H1 (cell line): Measurements from ENCODE around the gene SPTLC3. TPM values are rescaled to one million over a fixed set of nuclear protein-coding genes. Genes with fewer than 3 reads are reported as not detected.

ENCODE experiments used
- SP1 ChIP-seq: IDR thresholded peaks from 2 replicates; pipeline ENCODE4 v1.6.1; 2011; ENCODE audit warnings: low read depth, low read length
- TCF12 ChIP-seq: IDR thresholded peaks from 2 replicates; pipeline ENCODE4 v1.6.1; 2011; ENCODE audit warnings: low read depth, mild to moderate bottlenecking, low read length
- polyA plus RNA-seq, 7 experiments: library from polyadenylated mRNA; depleted of rRNA in 3 of 7; stranded (reverse) in 5 of 7; unstranded in 2 of 7; fragments of >200 nt in 5 of 7; fragments of 200-250 nt in 2 of 7; gene quantifications; 1 replicate in 5 of 7; 2 replicates in 1 of 7; 4 replicates in 1 of 7; pipeline versions ENCODE4 v1.2.1 to v1.2.3, GENCODE V29; 2011 to 2013; ENCODE audit warnings: missing spikeins in 2 of 7, mixed read lengths in 2 of 7
- total RNA-seq: library from RNA; stranded (reverse); fragmentation: NEBNext Ultra II Directional; extraction: Animal tissue kit (Norgen Biotek cat#: 25700); gene quantifications from 2 replicates; pipeline ENCODE4 v1.2.1, GENCODE V29; 2021
- TF ChIP-seq, protein P1 (sequence below): IDR thresholded peaks from 2 replicates; pipeline ENCODE4 v1.6.1; 2012; ENCODE audit warnings: inconsistent platforms
- TF ChIP-seq, protein P2 (sequence below): IDR thresholded peaks from 2 replicates; pipeline ENCODE4 v1.6.1; 2012; ENCODE audit warnings: inconsistent platforms

The SPTLC3 gene
- total and polyA plus RNA-seq, 2 of the 8 experiments (the other 6 are each of a cell fraction or from before 2014, with no cell fraction given): 0.23 to 0.82 TPM

DNA sequence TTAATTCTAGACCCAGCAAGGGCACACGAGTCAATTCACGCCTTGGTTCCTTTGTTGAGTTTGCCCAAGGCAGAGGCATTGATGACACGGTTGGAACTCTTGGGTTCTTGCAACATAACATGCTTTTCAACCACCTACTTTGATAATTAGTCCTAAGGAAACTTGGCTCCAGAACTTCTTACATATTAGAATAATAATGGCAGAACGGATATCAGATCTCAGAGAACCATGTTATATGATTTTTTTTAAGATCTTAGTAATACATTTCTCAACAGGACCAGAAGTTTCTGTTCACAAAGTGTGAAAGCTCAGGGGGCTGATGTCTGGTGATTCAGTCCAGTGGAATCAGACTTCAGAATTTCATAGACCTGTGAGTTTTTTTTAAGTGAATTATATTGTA lies 19.2 kb downstream of the SPTLC3 start (continued):
- TF ChIP-seq TCF12 (no peak), SP1 (no peak)
- TF ChIP-seq, protein P1, sequence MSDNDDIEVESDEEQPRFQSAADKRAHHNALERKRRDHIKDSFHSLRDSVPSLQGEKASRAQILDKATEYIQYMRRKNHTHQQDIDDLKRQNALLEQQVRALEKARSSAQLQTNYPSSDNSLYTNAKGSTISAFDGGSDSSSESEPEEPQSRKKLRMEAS: no peak
- TF ChIP-seq, protein P2, sequence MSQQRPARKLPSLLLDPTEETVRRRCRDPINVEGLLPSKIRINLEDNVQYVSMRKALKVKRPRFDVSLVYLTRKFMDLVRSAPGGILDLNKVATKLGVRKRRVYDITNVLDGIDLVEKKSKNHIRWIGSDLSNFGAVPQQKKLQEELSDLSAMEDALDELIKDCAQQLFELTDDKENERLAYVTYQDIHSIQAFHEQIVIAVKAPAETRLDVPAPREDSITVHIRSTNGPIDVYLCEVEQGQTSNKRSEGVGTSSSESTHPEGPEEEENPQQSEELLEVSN: no peak
